Panc1 (cell line): ENCODE measurements around the gene ITGB4. TPM values are rescaled to one million over a fixed set of nuclear protein-coding genes. Genes with fewer than 3 reads are reported as not detected.

Experiments
- ATAC-seq: fragments of 200-7000 bp; cut with Tn5 transposase; 2 replicates; pipeline ENCODE4 v1.9.1; 2020; ENCODE audit warnings: mild to moderate bottlenecking, moderate library complexity
- BruUV-seq: library from RNA; stranded (reverse); fragments of 400-500 nt; replicated peaks from 2 replicates; lab custom pipeline; 2021; lab: Mats Ljungman, UMichigan
- CTCF ChIA-PET: fragments of 300-600 bp; sonication (Branson Sonifier 250); formaldehyde crosslinking; loops from one replicate; lab custom pipeline; 2022; ENCODE audit warnings: antibody characterized with exemption; lab: Charles Lee
- POLR2A ChIA-PET: fragments of 300-600 bp; sonication (Branson Sonifier 250); formaldehyde crosslinking; loops from one replicate; lab custom pipeline; 2022; ENCODE audit warnings: antibody characterized with exemption; lab: Charles Lee
- DNase-seq: peaks from one replicate; pipeline ENCODE4 v3.0.0-alpha.2; 2010; ENCODE audit warnings: low read depth, low spot score
- H3K27ac ChIP-seq: 2 replicates; pipeline ENCODE4 v1.5.1; 2011; ENCODE audit warnings: mild to moderate bottlenecking, low read length, inconsistent platforms
- H3K27me3 ChIP-seq: fragments of 200-500 bp; sonication (Bioruptor generic); 2 replicates; pipeline ENCODE4 v1.6.0; 2014; ENCODE audit warnings: low read length, inconsistent platforms; ENCODE audit not compliant: control insufficient read depth, insufficient read depth
- H3K36me3 ChIP-seq: fragments of 200-500 bp; sonication (Bioruptor generic); 2 replicates; pipeline ENCODE4 v1.5.1; 2014; ENCODE audit warnings: inconsistent platforms, mild to moderate bottlenecking, low read length, moderate library complexity; ENCODE audit not compliant: control insufficient read depth, insufficient read depth
- H3K4me1 ChIP-seq: 2 replicates; pipeline ENCODE4 v1.5.1; 2011; ENCODE audit warnings: inconsistent platforms, mild to moderate bottlenecking, low read length, moderate library complexity; ENCODE audit not compliant: control insufficient read depth, insufficient read depth
- H3K4me3 ChIP-seq, 2 experiments: 2 replicates each; pipeline ENCODE4 v1.5.1; 2011 to 2012; ENCODE audit warnings: low read depth in 2 of 2, low read length in 2 of 2, mild to moderate bottlenecking in 2 of 2, inconsistent platforms in 1 of 2, moderate library complexity in 1 of 2
- H3K9me3 ChIP-seq: fragments of 200-500 bp; sonication (Bioruptor generic); 2 replicates; pipeline ENCODE4 v1.5.1; 2014; ENCODE audit warnings: low read depth, mild to moderate bottlenecking, inconsistent platforms, low read length, moderate library complexity; ENCODE audit not compliant: control insufficient read depth, insufficient read depth
- CTCF ChIP-seq: fragments of 450-650 bp; IDR thresholded peaks from 2 replicates; pipeline ENCODE4 v1.5.1; 2017; ENCODE audit warnings: mild to moderate bottlenecking
- POLR2AphosphoS5 ChIP-seq: IDR thresholded peaks from 2 replicates; pipeline ENCODE4 v1.6.1; 2012; ENCODE audit warnings: mild to moderate bottlenecking, low read depth, low read length, moderate library complexity
- REST ChIP-seq, 2 experiments: IDR thresholded peaks; 2 replicates each; pipeline ENCODE4 v1.6.1; 2011 to 2012; ENCODE audit warnings: low read depth in 2 of 2, control low read depth in 1 of 2, low read length in 1 of 2, mild to moderate bottlenecking in 1 of 2, moderate library complexity in 1 of 2; ENCODE audit not compliant: insufficient read depth in 1 of 2
- SIN3A ChIP-seq: IDR thresholded peaks from 2 replicates; pipeline ENCODE4 v1.6.1; 2012; ENCODE audit warnings: low read depth, mild to moderate bottlenecking, low read length, moderate library complexity, borderline replicate concordance; ENCODE audit not compliant: insufficient read depth
- TCF7L2 ChIP-seq: IDR thresholded peaks from 2 replicates; pipeline ENCODE4 v1.6.1; 2011; ENCODE audit warnings: mild to moderate bottlenecking, low read depth, low read length, inconsistent platforms
- in situ Hi-C: cut with HindIII; loops from 2 replicates; pipeline ENCODE4 v1.10.0; 2016; ENCODE audit warnings: low sequenced_read_pairs, low pct_unique_long_range_greater_than_20kb
- intact Hi-C: fragments of 100-400 bp; cut with micrococcal nuclease; formaldehyde crosslinking; loops from one replicate; pipeline ENCODE4 v1.10.0; 2022; ENCODE audit not compliant: unreplicated experiment
- total RNA-seq: library from RNA; stranded (reverse); gene quantifications from one replicate; pipeline ENCODE4 v1.2.1, GENCODE V29; 2021; ENCODE audit not compliant: unreplicated experiment

ITGB4 gene
- total RNA-seq, 1 experiment from 2014 or later = 100 TPM

GRCh38 chr17:75774991-75775668 is 53.9 kb downstream of the ITGB4 start:
- intact Hi-C loops = no loop called here
- ChIA-PET POLR2A (interaction anchor here (0.5 to 0.8 kb wide), 5 partner anchors 10 to 493 kb away, joined by 3 to 5 read pairs (median 3); partner anchors contain the start of genes GALK1 and TRIM65), CTCF (no interaction called here)
- in situ Hi-C loops = no loop called here
- H3K27me3 ChIP-seq = no peaks in the 10 kb centered on the region
- peaks cover 19% of the 10 kb centered on the region for H3K4me1 ChIP-seq
- 0 out of 2 replicates have a peak, but pooled peaks have one; percentile 52 for TF ChIP-seq SIN3A
- TF ChIP-seq TCF7L2 = no peak
- TF ChIP-seq CTCF = no peak
- TF ChIP-seq POLR2AphosphoS5 = no peak
- no peak for TF ChIP-seq REST (IDR thresholded peaks at IDR 0.05; ENCODE audit: insufficient read depth in 1 of 2, low read depth in 2 of 2, low read length in 1 of 2)
- DNase-seq (no peak), ATAC-seq (no peak)
- H3K27ac ChIP-seq = no peak overlapping the region
- H3K9me3 ChIP-seq = no peaks in the 10 kb centered on the region
- H3K36me3 ChIP-seq = peaks cover 28% of the 10 kb centered on the region
- no peak overlapping the region for H3K4me3 ChIP-seq
- no TSS peak for BruUV-seq

GRCh38 chr17:75776386-75777295 is 55.4 kb downstream of the ITGB4 start:
- in situ Hi-C loops = no loop called here
- intact Hi-C loops = no loop called here
- no TSS peak for BruUV-seq
- TF ChIP-seq POLR2AphosphoS5 = peak; percentile 65
- TF ChIP-seq SIN3A = 0 out of 2 replicates have a peak, but pooled peaks have one; percentile 1
- no peak for TF ChIP-seq CTCF
- ChIA-PET POLR2A (interaction anchor here (0.7 to 1.2 kb wide), 4 partner anchors 12 to 101 kb away, joined by 3 to 7 read pairs (median 3); partner anchors contain the start of genes GALK1 and WBP2), CTCF (interaction anchor here (1.0 kb wide), 1 partner anchor 53 kb away, joined by 3 read pairs; no protein-coding TSS in a partner anchor)
- Histone ChIP-seq H3K27ac (peak overlapping the region; percentile 40; the same call in 1 of the 2 replicates), H3K9me3 (no peaks in the 10 kb centered on the region), H3K4me3 (peak overlapping the region in 1 of 2 experiments; percentile 95; a peak in 2 of 4 replicates), H3K4me1 (peaks cover 24% of the 10 kb centered on the region), H3K36me3 (peaks cover 28% of the 10 kb centered on the region), H3K27me3 (no peaks in the 10 kb centered on the region)
- ATAC-seq (no peak), DNase-seq (no peak)
